Neuron (in vitro differentiated cells): ENCODE measurements around the gene CPLANE2.

Source experiments
- H2AFZ ChIP-seq: one replicate; pipeline ENCODE4 v1.6.1; 2013; ENCODE audit warnings: low read depth, mild to moderate bottlenecking, inconsistent platforms, low read length, moderate library complexity
- H3K27me3 ChIP-seq: one replicate; pipeline ENCODE4 v1.6.1; 2013; ENCODE audit warnings: low read length; ENCODE audit not compliant: insufficient read depth
- H3K36me3 ChIP-seq: one replicate; pipeline ENCODE4 v1.6.1; 2013; ENCODE audit warnings: low read length; ENCODE audit not compliant: insufficient read depth
- H3K4me1 ChIP-seq: one replicate; pipeline ENCODE4 v1.6.1; 2013; ENCODE audit warnings: low read length; ENCODE audit not compliant: insufficient read depth
- H3K4me3 ChIP-seq: 2 replicates; pipeline ENCODE4 v1.5.1; 2013; ENCODE audit warnings: mild to moderate bottlenecking, low read length, moderate library complexity
- H3K9me3 ChIP-seq: one replicate; pipeline ENCODE4 v1.6.1; 2013; ENCODE audit warnings: low read length

CPLANE2 gene, protein sequence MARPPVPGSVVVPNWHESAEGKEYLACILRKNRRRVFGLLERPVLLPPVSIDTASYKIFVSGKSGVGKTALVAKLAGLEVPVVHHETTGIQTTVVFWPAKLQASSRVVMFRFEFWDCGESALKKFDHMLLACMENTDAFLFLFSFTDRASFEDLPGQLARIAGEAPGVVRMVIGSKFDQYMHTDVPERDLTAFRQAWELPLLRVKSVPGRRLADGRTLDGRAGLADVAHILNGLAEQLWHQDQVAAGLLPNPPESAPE

DNA sequence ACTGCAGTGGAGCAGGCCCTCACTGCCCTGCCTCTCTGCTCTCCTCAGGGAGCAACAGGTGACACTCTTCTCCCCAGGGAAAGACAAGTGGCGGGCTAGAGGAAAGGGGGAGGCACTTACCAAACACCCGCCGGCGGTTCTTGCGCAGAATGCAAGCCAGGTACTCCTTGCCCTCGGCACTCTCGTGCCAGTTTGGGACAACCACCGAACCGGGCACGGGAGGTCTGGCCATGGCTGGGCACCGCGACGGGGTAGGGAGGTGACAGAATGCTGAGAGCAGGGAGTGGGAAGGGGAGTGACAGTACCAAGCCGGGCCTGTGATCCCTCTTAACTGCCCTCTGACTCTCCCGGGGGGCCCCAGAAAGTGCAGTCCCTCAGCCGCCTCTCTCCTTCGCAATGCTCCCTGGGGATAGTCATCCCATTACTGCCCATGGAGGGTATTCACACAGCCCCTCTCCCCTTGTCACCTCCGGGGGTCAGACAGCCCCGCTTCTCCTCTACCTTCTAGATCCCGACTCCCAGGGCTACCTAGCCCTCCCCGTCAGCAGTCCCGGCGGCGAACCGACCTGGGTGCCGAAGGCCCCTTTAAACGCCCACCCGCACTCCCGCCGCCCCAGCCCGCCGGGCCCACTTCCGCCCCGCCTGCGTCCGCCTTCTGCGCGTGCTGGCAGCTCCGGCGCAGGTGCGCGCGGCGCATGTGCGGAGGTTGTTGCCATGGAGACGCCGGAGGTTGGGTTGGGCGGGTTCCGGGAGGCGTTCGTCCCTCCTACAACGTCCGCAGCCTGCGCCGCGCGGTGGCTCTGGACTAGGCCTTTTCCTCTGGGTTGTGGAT lies at the start of gene CPLANE2:
TSS of gene CPLANE2 (minus strand) at position 673 of the 832 bp plus-strand sequence. CDS start at position 232, 441 bp downstream.
- peaks cover 12% of the 10 kb centered on the region for H3K4me1 ChIP-seq
- no peaks in the 10 kb centered on the region for H3K27me3 ChIP-seq
- H3K9me3 ChIP-seq: no peaks in the 10 kb centered on the region
- H3K4me3 ChIP-seq: peak within 1 kb of the TSS; percentile 82
- H3K36me3 ChIP-seq: no peaks in the 10 kb centered on the region
- peak within 1 kb of the TSS; percentile 77 for H2AFZ ChIP-seq

DNA sequence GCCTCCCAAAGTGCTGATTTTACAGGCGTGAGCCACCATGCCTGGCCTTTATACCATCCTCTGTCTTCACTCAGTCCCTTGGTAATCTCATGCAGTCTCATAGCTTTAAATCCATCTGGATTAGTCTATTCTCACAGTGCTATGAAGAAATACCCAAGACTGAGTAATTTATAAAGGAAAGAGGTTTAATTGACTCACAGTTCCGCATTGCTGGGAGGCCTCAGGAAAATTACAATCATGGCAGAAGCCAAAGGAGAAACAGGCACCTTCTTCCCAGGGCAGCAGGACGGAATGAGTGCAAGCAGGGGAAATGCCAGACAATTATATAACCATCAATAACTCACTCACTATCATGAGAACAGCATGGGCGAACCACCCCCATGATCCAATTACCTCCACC lies 49.1 kb upstream of the CPLANE2 start:
- no peaks in the 10 kb centered on the region for H3K27me3 ChIP-seq

DNA sequence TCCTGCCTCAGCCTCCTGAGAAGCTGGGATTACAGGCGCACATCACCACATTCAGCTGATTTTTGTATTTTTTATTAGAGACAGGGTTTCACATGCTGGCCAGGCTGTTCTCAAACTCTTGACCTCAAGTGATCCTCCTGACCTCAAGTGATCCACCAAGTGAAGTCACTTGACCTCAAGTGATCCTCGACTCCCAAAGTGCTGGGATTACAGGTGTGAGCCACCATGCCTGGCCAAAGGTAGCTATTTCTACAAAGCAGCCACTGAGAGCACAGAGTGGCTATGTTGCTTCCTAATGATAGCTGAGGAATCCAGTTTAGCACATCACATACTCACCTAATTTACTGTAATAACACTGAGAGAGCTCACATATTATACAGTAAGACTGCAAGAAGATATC lies 44.8 kb upstream of the CPLANE2 start:
- Histone ChIP-seq H3K9me3 (no peaks in the 10 kb centered on the region), H3K27me3 (no peaks in the 10 kb centered on the region), H3K36me3 (peaks cover 14% of the 10 kb centered on the region), H2AFZ (no peak overlapping the region), H3K4me1 (no peaks in the 10 kb centered on the region), H3K4me3 (no peak overlapping the region)

More for the DNA sequence above, 49.1 kb upstream of the CPLANE2 start:
- H3K9me3 ChIP-seq: no peaks in the 10 kb centered on the region
- no peak overlapping the region for H3K4me3 ChIP-seq
- H3K4me1 ChIP-seq: no peaks in the 10 kb centered on the region
- no peak overlapping the region for H2AFZ ChIP-seq
- H3K36me3 ChIP-seq: peaks cover 42% of the 10 kb centered on the region

DNA sequence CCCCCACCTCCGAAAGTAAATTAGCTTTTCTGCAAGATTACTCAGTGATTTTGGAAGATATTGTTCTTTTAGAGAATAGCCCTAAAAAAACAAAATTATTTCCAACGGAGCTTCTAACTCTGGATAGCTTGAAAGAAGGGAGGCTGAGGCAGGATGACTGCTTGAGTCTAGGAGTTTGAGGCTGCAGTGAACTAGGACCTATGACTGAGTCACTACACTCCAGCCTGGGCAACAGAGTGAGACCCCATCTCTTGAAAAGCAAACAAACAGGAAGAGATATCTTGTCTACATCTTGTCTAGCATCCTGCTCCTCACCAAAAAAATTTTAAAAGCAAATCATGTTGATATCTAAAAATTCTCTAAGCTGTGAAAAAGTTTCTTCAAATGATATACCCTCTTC lies 42.2 kb upstream of the CPLANE2 start:
- Histone ChIP-seq H3K4me1 (no peaks in the 10 kb centered on the region), H3K4me3 (no peak overlapping the region), H3K9me3 (no peaks in the 10 kb centered on the region), H3K36me3 (peaks cover 4% of the 10 kb centered on the region), H3K27me3 (no peaks in the 10 kb centered on the region), H2AFZ (no peak overlapping the region)

DNA sequence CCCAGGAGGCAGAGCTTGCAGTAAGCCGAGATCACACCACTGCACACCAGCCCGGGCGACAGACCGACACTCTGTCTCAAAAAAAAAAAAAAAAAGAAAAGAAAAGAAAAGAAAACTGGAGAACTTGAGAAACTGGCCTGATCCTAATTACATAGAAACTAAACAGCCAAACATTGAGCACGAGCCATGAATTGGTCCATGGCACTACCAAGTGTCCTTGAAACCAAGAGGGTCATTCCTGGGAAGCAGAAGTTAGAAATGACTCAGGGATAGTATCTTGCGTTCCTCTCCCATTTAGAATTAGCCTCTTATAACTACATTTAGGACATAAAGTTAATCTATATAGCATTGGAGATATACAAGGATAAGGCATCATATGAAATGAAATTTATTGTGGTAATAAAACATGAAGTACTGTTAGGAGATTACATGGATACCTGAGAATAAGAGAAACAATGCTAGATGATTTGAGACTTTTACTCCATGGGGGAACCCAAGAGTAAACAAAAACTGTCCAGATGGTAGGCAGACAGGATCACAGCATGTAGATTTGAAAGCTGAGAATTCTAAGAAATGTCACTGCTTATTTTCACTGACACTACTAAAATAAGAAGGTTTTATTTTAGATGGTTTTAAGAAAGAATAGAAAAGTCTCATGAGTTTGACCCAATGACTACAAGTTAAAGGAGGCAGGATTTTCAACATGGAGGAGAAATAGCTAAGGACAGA lies 39.5 kb upstream of the CPLANE2 start:
- H3K27me3 ChIP-seq: no peaks in the 10 kb centered on the region
- no peaks in the 10 kb centered on the region for H3K9me3 ChIP-seq
- H3K36me3 ChIP-seq: peaks cover 6% of the 10 kb centered on the region
- H2AFZ ChIP-seq: no peak overlapping the region
- H3K4me1 ChIP-seq: no peaks in the 10 kb centered on the region
- H3K4me3 ChIP-seq: no peak overlapping the region

DNA sequence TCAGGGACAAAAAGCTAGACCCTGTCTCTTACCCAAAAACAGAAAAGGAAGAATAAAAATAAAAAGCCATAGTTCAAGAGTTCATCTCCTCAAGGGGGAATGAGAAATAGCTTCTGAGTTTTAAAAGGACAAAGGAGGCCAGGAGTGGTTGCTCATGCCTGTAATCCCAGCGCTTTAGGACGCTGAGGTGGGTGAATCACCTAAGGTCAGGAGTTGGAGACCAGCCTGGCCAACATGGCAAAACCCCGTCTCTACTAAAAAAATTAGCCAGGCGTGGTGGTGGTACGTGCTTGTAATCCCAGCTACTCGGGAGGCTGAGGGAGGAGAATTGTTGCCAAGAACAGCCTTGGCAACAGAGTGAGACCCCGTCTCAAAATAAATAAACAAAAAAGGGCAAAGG lies 38.6 kb upstream of the CPLANE2 start:
- Histone ChIP-seq H3K4me1 (no peaks in the 10 kb centered on the region), H3K4me3 (no peak overlapping the region), H2AFZ (no peak overlapping the region), H3K9me3 (no peaks in the 10 kb centered on the region), H3K27me3 (no peaks in the 10 kb centered on the region), H3K36me3 (peaks cover 8% of the 10 kb centered on the region)

DNA sequence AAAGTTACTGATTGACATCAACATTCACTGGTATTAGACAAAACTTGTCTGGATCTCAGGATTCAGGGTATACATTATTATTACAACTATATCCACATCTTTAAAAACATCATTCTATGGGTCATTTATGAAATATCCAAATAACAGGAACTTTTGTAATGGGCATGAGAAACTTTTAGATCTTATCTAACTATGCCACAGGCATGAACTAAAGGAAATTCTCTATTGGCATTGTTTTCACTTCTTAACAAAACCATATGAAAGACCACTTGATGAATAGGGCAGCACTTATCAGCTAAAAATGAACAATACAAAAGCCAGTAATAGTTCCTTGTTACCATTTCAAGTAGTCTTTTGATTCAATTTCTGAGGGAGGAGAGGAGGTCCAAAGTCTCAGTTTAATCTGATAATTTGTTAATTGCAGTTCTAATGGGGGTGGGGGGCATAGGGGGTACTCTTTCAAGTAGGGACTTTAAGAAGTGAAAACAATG lies 30.8 kb upstream of the CPLANE2 start:
- Histone ChIP-seq H3K4me1 (peaks cover 24% of the 10 kb centered on the region), H2AFZ (no peak overlapping the region), H3K9me3 (no peaks in the 10 kb centered on the region), H3K27me3 (no peaks in the 10 kb centered on the region), H3K36me3 (peaks cover 5% of the 10 kb centered on the region), H3K4me3 (no peak overlapping the region)

DNA sequence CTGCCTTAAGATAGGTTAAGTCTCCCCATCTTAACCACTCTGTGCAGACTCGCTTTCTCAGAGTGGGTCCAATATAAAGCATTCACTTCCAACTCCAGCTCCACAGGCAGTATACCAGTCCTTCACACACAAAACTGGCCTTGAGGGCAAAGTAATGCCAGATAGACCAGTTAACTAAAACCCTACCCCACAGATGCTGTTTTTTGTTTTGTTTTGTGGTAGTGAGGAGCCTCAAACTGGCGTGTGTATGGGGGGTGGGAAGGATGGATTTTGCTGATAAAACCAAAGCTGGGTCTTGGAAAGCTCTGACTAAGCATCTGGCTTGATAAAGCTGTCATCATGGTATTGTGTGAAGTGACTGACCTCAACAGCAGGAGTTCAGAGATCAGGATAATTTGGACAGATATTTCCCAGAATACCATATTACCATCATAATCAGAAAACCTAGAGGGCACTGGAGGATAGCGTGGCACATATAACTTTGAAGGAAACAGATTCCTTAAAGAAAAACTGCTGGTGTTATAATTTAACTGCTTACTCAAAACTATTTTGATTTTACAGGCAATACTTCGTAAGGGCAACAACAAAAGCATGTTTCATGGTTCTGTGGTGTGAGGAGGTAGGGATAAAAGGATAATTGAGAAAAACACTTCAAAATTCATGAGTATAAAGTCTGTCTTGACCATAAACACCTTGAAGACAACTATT lies 29.6 kb upstream of the CPLANE2 start:
- Histone ChIP-seq H3K27me3 (no peaks in the 10 kb centered on the region), H3K9me3 (no peaks in the 10 kb centered on the region), H3K36me3 (peaks cover 3% of the 10 kb centered on the region), H3K4me1 (peaks cover 24% of the 10 kb centered on the region), H3K4me3 (no peak overlapping the region), H2AFZ (no peak overlapping the region)

DNA sequence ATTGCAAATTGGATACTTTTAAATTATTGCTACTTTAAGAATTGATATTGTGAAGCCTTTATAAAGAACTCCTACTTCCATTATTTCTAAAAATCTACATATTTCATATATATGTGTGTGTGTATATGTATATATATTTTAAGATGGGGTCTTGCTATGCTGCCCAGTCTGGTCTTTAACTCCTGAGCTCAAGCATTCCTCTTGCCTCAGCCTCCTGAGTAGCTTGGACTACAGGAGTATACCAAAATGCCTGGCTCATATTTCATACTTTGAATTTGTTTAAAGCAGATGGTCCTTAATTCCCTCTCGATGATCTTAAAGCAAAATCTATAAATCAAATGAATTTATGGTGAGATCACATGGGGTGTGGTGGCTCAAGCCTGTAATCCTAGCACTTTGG lies 25.1 kb upstream of the CPLANE2 start:
- Histone ChIP-seq H3K4me1 (peaks cover 10% of the 10 kb centered on the region), H3K9me3 (no peaks in the 10 kb centered on the region), H3K36me3 (no peaks in the 10 kb centered on the region), H2AFZ (no peak overlapping the region), H3K27me3 (no peaks in the 10 kb centered on the region), H3K4me3 (no peak overlapping the region)

DNA sequence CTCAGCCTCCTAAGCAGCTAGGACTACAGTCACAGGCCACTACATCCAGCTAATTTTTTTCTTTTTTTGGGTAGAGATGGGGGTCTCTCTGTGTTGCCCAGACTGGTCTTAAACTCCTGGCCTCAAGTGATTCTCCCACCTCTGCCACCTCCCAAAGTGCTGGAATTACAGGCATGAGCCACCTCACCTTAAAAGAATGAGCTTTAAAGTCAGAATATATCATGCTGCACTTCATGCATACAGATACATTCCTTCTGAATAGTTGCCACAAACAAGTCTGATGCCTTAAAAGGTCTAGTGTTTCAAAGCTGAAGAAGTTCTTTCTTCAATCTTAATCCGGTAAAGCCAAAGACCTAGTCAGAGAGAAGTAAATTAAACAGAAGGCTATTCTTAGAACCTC lies 23.8 kb upstream of the CPLANE2 start:
- Histone ChIP-seq H3K4me3 (no peak overlapping the region), H3K9me3 (no peaks in the 10 kb centered on the region), H2AFZ (no peak overlapping the region), H3K27me3 (no peaks in the 10 kb centered on the region), H3K4me1 (no peaks in the 10 kb centered on the region), H3K36me3 (peaks cover 10% of the 10 kb centered on the region)

DNA sequence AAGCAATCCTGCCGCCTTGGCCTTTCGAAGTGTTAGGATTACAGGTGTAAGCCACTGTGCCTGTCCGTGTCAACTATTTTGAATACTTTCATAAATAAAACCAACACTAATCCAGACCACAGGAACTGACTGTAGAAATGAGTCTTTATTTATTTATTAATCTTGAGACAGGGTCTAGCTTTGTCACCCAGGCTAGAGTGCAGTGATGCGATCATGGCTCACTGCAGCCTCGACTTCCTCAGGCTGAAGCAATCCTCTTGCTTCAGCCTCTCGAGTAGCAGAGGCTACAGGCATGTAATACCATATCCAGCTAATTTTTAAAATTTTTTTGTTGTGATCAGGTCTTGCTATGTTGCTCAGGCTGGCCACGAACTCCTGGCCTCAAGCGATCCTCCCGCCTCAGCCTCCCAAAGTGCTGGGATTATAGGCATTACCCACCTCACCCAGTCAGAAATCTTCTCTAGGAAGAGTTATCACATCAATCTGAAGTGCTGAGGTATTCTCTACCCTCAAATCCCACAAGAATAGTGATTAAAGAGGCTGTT lies 21.7 kb upstream of the CPLANE2 start:
- Histone ChIP-seq H3K9me3 (no peaks in the 10 kb centered on the region), H3K4me3 (no peak overlapping the region), H3K4me1 (no peaks in the 10 kb centered on the region), H3K27me3 (no peaks in the 10 kb centered on the region), H2AFZ (no peak overlapping the region), H3K36me3 (peaks cover 28% of the 10 kb centered on the region)

DNA sequence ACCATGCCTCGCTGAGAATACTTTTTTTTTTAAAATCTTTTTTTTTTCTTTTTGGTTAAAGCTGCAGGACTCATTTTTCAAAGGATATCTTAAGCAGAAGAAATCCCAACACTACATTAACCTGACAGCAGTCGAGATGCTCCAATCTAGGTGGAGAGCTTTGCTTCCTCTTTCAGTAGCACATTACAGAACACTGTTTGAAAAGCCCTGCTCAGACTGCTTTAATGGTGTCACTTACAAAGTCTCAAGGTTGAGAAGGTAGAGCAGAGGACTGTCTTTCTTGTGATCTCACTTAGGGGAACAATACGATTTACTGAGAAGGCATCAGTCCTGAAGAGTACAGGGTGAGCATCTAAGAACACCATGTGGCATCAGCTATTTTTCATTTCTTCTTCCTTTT lies 21.0 kb upstream of the CPLANE2 start:
- no peaks in the 10 kb centered on the region for H3K27me3 ChIP-seq
- no peaks in the 10 kb centered on the region for H3K9me3 ChIP-seq
- no peak overlapping the region for H2AFZ ChIP-seq
- H3K4me3 ChIP-seq: no peak overlapping the region
- peaks cover 34% of the 10 kb centered on the region for H3K36me3 ChIP-seq
- H3K4me1 ChIP-seq: no peaks in the 10 kb centered on the region
